ENCODE results near the gene RNF32. TPM values are rescaled to one million over a fixed set of nuclear protein-coding genes. Genes with fewer than 3 reads are reported as not detected.
"Not testable (repeated sequence)": the region's sequence is repeated elsewhere in the genome, so short reads cannot be mapped to it uniquely, and the experiment has no call there.

Gene RNF32
- polyA plus RNA-seq, 3 donors = 2.3 to 2.9 (median 2.9) TPM

DNA sequence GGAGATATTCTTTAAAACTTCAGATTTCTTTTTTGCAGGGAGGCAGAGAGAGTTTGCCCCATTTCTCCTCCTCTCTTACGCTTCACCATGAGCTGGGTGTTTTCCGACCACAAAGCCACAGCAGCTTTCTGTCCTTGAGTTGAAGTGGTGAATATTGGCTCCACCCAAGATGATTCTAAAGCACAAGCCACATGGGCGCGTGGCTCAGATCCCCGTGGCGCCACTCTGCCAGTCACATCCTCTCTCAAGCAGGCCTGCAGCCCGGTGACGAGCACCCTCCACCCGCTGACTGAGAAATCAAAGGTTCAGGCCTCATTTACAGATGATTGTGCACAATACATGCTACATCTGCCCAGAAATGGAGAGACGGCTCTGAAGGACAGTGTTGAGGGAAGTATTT is 27.6 kb upstream of the RNF32 start:
- no peak for DNase-seq (ENCODE audit: low read depth in 3 of 3, low spot score in 2 of 3)

DNA sequence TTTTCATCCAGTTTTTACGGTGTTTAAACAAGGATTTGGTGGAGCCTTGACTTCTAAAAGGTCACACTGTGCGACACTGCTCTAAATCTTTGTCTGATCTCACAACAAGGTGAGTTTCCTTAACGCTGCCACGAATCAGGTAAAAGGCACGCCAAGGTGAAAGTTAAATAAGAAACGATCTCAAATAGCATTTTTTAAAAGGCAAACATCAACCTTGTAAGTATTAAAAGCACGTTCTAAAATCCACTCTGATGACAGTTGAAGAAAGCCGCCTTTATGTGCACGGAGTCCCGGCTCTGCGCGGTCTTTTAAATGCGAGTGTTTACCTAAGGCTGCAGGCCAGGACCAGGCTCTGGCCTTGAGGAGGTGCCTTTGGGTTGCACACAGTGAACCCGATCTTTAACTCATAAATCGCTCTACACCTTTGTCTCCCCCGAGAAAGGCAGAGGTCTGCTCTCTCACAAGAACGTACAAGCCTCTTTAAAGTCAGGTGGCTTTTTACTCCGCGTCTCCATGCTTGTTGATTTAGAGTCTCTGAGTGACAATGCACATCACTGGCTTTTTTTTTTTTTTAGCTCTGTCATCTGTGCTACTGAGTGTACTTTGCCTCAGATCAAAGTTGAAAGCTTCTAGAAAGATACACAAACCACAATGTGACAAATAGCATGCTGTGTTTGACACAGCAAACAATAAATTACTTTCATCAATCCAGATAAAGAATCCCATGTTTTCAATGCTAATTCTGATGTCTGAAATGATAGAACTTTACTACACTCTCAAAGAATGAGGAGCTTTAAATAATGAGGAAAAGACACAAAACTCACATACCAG is 25.9 kb upstream of the RNF32 start:
- no peak for DNase-seq (ENCODE audit: low read depth in 3 of 3, low spot score in 2 of 3)

DNA sequence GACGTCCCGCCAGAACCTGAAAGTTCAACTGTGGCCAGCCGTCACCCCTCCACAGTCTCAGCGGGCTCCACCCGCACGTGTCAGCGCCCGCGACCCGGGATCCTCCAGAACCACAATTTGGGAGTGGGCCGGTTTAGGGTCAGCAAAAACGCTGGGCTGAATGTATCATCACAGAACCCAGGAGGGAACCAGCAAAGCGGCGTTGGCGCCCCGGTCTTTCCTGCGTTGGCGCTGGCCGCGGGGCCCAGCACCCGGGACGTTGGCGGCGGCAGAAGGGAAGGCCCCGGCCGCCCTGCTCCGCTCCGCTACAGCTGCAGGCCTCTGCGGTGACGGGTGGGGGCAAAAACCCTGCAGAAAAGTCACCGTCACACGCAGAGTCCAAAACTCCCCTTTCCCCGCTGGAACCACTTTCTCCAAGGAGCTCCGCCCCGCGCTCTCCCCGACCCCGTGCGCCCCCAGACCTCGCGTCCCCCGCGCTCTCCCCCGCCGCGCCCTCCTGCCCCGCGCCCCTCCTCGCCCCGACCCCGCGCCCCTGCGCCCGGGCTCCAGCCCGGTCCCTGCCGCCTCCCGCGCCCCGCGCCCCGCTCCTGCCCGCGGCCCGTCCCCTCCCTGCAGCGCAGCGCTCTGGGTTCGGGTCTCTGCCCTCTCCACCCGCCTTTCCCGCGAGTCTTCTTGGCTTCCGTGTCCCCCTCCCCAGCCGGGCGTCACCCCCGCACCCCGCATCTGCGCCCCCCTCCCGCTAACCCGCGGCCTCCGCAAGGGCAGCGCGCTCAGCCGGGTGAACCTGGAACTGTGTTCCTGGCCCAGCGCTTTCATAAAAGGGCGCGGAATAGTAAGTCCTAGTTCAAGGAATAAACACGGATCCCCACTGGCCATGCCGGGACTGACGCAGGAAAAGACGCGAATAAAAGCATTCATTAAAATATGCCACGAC is 24.0 kb upstream of the RNF32 start:
- DNase-seq (ENCODE audit: low read depth in 3 of 3, low spot score in 2 of 3) = no peak

DNA sequence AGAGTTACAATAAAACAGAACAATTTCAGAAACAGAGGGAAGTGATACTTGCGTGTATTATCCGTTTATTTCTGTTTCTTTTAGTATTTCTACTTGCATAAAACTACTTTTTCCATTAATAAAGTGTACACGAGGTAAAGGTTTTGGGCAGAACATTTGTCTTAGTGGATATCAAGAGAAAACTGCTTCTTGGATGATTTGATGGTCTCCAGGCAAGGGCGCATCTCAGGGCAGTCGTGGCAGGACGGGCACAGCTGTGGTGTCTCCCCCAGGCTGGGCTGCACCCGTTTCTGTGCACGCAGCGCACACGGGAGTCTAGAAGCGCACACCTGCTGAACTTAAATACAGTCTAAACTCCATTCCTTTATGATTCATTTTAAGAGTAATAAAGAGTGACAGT is 23.4 kb upstream of the RNF32 start:
- no peak for DNase-seq (ENCODE audit: low read depth in 3 of 3, low spot score in 2 of 3)

DNA sequence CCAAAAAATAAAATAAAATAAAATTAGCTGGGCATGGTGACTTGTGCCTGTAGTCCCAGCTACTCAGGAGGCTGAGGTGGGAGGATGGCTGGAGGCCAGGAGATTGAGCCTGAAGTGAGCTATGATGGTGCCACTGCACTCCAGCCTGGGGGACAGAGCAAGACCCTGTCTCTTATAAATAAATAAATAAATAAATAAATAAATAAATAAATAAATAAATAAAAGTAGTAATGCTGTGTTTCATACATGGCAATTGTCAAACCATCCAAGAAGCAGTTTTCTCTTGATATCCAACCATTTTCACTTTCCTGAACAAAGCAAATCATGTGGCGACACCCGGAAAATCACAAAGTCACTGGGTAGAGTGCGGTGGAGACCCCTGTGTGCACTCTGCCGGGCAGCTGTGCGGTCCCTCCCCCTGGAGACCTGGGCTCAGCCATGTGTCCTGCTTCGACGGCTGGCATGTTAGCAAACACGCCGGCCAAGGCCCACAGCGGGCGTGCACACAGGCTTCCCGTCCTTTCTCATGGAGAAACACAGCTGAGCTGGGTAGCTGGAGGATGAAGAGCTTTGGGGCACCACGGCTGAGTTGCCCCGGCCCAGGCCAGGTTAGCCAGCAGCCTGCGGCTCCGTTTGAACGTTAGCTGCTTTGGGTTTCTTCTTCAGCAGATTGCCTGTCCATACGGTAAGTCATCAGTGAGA is 22.3 kb upstream of the RNF32 start:
- no peak for DNase-seq (ENCODE audit: low read depth in 3 of 3, low spot score in 2 of 3)

DNA sequence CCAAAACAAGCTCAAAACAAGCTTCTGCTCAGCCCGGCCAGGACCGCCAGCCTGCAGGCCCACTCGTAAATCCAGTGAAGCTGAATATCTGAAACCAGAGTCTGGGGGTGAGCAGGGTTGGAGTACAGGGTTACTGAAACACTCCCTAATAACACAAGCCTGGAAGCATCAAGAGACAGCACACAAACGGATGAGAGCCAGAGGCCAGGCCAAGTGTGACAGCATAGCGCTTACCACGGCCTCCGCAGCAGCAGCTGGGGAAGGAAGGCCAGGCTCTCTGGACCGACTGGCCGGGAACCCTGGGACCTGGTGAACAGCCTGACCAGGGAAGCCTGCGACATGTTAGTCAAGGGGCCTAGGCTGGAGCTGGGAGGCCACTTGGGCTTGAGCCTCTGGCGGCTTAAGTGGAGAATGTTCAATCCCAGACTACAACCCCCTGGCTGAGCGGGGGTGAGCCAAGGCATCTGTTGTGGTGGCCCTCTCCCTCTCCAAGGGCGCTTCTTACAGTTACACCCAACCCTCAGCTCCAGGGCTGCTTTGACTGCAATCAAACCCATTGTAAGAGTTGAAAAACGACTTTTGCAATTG is 21.7 kb upstream of the RNF32 start:
- DNase-seq (ENCODE audit: low read depth in 3 of 3, low spot score in 2 of 3) = no peak

DNA sequence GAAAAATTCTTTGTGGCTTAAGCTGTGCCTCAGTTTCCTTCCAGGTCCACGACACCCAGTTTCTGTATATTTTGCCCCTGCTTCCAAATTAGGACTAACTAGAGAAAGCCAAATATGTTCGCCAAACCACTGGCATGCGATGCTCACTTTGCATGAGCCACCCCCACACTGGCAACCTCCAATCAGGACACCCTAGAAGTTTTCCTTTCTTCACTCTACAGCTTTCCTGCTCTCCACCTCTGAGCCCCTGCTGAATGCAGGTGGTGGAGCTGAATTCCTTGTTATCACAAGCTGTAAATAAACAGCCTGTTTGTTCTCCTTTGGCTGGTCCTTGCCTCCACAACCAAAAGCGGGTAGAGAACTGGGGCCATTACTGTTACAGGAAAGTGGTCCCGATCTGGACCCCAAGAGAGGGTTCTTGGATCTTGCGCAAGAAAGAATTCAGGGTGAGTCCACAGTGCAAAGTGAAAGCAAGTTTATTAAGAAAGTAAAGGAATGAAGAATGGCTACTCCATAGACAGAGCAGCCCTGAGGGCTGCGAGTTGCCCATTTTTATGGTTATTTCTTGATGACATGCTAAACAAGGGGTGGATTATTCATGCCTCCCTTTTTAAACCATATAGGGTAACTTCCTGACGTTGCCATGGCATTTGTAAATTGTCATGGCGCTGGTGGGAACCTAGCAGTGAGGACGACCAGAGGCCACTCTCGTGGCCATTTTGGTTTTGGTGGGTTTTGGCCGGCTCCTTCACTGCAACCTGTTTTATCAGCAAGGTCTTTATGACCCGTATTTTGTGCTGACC is 20.9 kb upstream of the RNF32 start:
- not testable (repeated sequence) for DNase-seq (ENCODE audit: low read depth in 3 of 3, low spot score in 2 of 3)

DNA sequence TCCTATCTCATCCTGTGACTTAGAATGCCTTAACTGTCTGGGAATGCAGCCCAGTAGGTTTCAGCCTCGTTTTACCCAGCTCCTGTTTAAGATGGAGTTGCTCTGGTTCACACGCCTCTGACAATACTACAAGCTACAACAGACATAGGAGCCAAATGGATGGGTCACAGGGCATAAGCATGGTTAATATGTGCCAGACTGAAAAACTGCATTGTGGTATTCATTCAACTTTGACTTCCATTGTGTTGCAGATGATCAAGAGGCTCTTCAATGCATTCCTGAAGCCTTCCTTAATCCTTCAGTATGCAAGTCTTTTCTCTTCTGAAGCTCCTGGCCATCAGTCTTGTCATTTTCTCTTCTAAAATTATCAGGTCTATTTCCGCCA is 20.3 kb upstream of the RNF32 start:
- no peak for DNase-seq (ENCODE audit: low read depth in 3 of 3, low spot score in 2 of 3)

DNA sequence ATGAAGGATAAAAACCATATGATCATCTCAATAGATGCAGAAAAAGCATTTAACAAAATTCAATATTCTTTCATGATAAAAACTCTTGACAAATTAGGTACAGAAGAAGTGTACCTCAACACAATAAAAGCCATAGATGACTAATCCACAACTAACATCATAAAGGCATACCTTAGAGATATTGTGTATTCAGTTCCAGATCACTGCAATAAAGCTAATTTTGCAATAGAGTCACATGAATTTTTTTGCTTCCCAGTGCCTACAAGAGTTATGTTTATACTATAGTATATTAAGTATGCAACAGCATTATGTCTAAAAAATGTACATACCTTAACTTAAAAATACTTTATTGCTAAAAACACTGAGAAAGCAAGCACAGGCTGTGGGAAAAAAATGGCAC is 18.9 kb upstream of the RNF32 start:
- DNase-seq (ENCODE audit: low read depth in 3 of 3, low spot score in 2 of 3) = no peak

DNA sequence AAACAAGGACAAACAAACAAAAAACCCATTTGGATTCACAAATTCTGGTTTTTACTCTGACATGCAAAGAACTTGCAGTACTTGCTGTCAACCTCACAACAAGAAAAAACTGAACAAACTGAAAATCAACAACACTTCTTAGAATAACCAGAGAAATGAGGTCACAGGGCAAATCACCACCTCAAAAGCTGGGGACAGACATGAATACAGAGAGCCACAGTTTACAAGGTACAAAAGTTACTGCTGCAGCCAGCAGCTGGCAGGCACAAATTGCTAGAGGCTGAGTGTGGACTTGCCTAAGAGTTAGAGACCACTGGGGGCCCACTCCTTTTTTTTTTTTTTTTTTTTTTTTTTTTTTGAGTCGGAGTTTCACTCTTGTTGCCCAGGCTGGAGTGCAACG is 15.0 kb upstream of the RNF32 start:
- DNase-seq (ENCODE audit: low read depth in 3 of 3, low spot score in 2 of 3) = no peak

DNA sequence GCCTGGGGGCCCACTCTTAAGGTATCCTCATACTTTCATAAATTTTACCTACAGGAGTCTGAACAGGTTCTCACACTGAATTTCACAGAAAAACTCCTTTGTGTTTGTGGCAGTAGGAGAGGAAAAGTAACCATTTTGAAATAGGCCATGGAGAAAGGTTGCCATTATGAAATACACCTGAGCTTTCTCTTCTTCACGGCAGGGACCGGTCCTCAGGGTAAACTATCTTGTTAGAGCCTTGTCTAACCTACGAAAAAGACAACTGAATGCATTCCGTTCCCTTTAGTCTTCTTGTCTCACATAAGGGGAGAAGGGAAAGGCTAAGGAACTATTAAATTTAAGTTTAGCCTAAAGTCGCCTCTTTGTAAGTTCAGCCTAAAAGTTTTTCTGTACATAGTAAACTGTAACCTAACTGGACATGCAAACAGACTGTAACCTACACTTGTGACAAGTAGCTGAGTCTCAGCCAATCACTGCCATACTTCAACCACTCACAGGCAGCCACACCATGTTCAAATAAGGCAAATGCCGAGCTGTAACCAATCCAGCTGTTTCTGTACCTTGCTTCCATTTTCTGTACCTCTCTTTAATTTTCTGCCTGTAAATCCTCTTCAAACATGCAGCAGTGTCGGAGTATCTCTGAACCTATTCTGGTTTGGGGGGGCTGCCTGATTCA is 14.2 kb upstream of the RNF32 start:
- DNase-seq (ENCODE audit: low read depth in 3 of 3, low spot score in 2 of 3) = no peak

DNA sequence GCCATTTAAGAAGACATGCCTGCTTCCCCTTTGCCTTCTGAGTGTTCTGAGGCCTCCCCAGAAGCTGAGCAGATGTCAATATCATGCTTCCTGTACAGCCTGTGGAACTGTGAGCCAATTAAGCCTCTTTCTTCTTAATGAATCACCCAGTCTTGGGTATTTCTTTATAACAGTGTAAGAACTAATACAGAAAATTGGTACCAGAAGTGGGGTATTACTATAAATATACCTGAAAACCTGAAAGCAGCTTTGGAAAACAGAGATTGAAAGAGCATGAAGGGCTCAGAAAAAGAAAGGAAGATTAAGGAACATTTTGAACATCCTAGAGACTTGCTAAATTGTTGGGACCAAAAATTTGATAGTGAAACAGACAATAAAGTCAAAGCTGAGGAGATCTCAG is 12.0 kb upstream of the RNF32 start:
- DNase-seq (ENCODE audit: low read depth in 3 of 3, low spot score in 2 of 3) = no peak

DNA sequence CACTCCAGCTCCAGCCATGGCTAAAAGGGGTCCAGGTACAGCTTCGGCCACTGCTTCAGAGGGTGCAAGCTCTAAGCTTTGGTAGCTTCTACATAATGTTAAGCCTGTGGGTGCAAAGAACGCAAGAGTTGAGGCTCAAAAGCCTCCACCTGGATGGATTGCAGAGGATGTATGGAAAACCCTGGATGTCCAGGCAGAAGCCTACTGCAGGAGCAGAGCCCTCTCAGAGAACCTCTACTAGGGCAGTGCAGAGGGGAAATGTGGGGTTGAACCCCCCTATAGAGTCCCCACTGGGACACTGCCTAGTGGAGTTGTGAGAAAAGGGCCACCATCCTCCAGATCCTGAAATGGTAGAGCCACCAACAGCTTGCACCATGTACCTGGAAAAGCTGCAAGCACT is 10.7 kb upstream of the RNF32 start:
- no peak for DNase-seq (ENCODE audit: low read depth in 3 of 3, low spot score in 2 of 3)

DNA sequence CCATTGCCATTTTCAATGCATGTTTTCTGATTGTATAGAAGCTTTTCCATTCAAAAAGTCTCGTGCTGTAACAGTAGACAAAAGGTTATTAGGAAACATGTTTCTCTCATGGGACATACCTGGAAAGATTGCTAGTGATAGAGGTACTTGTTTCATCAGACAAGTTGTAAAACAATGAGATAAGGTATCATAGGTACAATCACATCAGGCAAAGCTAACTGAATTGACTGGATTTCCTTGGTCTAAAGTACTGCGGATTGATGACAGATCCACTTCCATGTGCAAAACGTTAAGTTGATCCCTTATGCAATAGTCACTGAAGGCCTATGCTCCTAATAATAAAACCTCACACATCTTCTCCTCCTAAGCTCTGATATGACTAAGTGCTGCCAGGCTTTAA is 6.5 kb upstream of the RNF32 start:
- DNase-seq (ENCODE audit: low read depth in 3 of 3, low spot score in 2 of 3) = no peak

DNA sequence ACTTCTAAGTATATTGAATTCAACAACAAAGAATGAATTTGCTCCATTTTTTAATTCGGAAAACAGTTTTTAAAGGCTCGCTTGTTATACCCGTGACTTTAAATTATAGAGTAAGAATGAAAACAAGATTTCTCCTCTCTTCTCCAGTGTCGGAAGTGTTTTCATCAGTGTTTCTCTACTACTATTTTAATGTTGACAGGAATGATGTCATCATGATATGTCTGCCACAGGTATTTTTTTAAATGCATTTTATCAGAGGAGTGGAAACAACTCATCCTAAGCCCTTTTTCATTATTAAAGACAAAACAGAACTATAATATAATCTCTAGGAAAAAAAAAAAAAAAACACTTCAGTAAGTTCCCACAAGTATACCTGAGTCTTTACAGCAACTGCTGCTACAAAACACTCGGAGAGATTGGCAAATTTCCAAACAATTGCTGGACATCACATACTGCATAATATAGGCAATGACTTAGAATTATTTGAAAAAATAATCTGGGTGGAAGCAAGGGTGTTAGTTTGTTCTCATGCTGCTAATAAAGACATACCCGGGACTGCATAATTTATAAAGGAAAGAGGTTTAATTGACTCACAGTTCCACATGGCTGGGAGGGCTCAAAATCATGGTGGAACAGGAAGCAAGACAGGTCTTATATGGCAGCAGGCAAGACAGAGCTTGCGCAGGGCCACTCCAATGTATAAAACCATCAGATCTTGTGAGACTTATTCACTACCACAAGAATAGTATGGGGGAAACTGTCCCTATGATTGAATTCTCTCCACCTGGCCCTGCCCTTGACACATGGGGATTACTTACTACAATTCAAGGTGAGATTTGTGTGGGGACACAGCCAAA is 4.8 kb upstream of the RNF32 start:
- no peak for DNase-seq (ENCODE audit: low read depth in 3 of 3, low spot score in 2 of 3)

DNA sequence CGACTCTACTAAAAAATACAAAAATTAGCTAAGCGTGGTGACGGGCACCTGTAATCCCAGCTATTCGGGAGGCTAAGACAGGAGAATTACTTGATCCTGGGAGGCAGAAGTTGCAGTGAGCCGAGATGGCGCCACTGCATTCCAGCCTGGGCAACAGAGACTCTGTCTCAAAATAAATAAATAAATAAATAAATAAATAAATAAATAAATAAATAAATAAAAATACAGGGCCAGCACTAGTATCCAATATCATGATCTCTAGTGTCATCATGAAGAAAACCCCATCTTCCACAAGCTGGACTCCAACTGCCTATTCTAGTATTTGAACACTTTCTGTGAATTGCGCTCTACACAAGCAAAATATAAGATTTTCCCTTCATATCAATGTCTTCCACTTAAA is 3.5 kb upstream of the RNF32 start:
- not testable (repeated sequence) for DNase-seq (ENCODE audit: low read depth in 3 of 3, low spot score in 2 of 3)

DNA sequence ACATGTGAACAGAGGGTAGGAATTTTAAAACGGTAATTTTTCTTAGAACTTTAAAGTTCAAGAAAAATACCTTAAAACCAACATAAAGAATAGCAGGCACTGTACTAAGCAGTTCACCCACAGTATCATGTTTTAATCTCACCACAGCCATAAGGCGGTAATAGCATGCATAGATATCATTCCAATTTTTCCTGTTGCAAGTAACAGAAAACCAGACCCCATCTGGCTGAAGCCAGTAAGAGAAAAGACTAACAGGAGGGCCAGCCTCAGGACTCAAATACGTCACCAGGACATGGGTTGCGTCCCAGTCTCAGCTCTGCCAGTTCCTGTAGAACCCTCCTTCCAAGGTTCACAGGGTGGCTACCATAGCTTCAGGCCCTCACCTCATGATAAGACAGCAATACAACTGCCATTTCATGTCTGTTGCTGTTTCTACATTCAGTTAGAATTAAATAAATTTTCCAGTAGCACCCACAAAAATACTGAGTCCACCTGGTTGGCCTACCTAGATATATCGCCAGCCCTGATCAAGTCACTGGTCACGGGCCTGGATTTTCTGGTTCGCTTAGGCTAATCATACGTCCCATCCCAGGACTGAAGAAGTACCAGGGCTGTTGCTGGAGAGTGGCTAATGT is 2.0 kb upstream of the RNF32 start:
- no peak for DNase-seq (ENCODE audit: low read depth in 3 of 3, low spot score in 2 of 3)

Measured in right renal cortex interstitium (tissue), 3 donors.